ENCODE data around the gene MGMT. TPM values are rescaled to one million over a fixed set of nuclear protein-coding genes. Genes with fewer than 3 reads are reported as not detected.

The MGMT gene
- total and polyA plus RNA-seq, 2 experiments from 2014 or later: 19.3 to 21.9 TPM

DNA sequence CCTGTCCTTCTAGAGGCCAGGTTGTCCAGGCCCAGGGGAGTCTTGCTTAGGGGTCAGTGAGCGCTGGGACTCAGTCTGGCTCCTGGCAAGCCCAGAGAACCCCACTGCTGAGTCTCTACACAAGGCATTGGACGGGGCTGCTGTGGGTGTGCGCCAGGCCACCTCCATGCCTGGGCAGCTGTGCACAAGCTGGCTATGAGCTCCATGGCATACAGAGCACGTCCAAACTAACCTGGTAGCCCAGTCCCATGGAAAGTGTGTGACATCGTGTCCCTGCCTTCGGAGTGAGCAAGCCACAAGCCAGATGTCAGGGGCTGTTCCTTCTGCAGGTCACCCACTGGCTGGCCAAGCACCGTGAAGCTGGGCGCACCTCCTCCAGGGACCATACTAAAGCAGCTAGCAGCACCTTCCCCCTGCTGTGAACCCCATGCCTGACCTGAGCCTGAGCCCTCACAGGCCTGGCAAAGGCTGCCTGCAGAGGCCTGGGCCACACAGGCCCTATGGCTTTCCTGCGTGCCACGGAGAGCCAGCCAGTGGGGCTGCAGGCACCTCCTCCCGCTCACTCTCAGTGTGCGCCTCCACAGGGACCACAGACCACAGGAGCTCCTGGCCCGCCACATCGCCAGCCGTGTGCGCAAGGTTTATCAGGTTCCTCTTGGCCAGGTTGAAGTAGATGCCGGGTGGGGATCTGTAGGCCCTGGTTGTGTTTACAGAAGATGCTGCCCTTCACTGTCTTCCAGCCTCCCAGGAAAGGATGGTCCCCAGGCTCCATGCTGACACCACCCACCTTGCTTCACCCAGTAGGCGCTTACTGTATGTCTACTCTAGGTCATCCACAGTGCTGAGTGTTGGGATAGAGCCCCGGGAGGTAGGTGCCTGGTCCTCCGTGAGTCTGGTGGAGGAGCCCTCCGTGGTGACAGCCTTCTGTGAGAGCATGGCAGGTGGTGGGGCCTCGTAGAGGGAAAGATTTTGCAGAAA, 277.4 kb downstream of the MGMT start (continued):
- TF ChIP-seq, protein P1, sequence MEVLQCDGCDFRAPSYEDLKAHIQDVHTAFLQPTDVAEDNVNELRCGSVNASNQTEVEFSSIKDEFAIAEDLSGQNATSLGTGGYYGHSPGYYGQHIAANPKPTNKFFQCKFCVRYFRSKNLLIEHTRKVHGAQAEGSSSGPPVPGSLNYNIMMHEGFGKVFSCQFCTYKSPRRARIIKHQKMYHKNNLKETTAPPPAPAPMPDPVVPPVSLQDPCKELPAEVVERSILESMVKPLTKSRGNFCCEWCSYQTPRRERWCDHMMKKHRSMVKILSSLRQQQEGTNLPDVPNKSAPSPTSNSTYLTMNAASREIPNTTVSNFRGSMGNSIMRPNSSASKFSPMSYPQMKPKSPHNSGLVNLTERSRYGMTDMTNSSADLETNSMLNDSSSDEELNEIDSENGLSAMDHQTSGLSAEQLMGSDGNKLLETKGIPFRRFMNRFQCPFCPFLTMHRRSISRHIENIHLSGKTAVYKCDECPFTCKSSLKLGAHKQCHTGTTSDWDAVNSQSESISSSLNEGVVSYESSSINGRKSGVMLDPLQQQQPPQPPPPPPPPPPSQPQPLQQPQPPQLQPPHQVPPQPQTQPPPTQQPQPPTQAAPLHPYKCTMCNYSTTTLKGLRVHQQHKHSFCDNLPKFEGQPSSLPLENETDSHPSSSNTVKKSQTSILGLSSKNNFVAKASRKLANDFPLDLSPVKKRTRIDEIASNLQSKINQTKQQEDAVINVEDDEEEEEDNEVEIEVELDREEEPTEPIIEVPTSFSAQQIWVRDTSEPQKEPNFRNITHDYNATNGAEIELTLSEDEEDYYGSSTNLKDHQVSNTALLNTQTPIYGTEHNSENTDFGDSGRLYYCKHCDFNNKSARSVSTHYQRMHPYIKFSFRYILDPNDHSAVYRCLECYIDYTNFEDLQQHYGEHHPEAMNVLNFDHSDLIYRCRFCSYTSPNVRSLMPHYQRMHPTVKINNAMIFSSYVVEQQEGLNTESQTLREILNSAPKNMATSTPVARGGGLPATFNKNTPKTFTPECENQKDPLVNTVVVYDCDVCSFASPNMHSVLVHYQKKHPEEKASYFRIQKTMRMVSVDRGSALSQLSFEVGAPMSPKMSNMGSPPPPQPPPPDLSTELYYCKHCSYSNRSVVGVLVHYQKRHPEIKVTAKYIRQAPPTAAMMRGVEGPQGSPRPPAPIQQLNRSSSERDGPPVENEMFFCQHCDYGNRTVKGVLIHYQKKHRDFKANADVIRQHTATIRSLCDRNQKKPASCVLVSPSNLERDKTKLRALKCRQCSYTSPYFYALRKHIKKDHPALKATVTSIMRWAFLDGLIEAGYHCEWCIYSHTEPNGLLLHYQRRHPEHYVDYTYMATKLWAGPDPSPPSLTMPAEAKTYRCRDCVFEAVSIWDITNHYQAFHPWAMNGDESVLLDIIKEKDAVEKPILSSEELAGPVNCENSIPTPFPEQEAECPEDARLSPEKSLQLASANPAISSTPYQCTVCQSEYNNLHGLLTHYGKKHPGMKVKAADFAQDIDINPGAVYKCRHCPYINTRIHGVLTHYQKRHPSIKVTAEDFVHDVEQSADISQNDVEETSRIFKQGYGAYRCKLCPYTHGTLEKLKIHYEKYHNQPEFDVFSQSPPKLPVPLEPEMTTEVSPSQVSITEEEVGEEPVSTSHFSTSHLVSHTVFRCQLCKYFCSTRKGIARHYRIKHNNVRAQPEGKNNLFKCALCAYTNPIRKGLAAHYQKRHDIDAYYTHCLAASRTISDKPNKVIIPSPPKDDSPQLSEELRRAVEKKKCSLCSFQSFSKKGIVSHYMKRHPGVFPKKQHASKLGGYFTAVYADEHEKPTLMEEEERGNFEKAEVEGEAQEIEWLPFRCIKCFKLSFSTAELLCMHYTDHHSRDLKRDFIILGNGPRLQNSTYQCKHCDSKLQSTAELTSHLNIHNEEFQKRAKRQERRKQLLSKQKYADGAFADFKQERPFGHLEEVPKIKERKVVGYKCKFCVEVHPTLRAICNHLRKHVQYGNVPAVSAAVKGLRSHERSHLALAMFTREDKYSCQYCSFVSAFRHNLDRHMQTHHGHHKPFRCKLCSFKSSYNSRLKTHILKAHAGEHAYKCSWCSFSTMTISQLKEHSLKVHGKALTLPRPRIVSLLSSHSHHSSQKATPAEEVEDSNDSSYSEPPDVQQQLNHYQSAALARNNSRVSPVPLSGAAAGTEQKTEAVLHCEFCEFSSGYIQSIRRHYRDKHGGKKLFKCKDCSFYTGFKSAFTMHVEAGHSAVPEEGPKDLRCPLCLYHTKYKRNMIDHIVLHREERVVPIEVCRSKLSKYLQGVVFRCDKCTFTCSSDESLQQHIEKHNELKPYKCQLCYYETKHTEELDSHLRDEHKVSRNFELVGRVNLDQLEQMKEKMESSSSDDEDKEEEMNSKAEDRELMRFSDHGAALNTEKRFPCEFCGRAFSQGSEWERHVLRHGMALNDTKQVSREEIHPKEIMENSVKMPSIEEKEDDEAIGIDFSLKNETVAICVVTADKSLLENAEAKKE (CRISPR knock-in tag; IDR thresholded peaks at IDR 0.05): no peak
- TF ChIP-seq NANOG (IDR thresholded peaks at IDR 0.05; ENCODE audit: borderline replicate concordance) (no peak), EZH2phosphoT487 (IDR thresholded peaks at IDR 0.05; ENCODE audit: unreplicated experiment) (no peak), JUNB (IDR thresholded peaks at IDR 0.05; ENCODE audit: unreplicated experiment) (no peak)
- TF ChIP-seq, protein P2, sequence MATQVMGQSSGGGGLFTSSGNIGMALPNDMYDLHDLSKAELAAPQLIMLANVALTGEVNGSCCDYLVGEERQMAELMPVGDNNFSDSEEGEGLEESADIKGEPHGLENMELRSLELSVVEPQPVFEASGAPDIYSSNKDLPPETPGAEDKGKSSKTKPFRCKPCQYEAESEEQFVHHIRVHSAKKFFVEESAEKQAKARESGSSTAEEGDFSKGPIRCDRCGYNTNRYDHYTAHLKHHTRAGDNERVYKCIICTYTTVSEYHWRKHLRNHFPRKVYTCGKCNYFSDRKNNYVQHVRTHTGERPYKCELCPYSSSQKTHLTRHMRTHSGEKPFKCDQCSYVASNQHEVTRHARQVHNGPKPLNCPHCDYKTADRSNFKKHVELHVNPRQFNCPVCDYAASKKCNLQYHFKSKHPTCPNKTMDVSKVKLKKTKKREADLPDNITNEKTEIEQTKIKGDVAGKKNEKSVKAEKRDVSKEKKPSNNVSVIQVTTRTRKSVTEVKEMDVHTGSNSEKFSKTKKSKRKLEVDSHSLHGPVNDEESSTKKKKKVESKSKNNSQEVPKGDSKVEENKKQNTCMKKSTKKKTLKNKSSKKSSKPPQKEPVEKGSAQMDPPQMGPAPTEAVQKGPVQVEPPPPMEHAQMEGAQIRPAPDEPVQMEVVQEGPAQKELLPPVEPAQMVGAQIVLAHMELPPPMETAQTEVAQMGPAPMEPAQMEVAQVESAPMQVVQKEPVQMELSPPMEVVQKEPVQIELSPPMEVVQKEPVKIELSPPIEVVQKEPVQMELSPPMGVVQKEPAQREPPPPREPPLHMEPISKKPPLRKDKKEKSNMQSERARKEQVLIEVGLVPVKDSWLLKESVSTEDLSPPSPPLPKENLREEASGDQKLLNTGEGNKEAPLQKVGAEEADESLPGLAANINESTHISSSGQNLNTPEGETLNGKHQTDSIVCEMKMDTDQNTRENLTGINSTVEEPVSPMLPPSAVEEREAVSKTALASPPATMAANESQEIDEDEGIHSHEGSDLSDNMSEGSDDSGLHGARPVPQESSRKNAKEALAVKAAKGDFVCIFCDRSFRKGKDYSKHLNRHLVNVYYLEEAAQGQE (IDR thresholded peaks at IDR 0.05; ENCODE audit: unreplicated experiment): no peak
